Right atrium auricular region (tissue), 2 donors: ENCODE results near the gene PPP4C. TPM values are rescaled to one million over a fixed set of nuclear protein-coding genes. Genes with fewer than 3 reads are reported as not detected.

Experiments
- DNase-seq: peaks from one replicate; pipeline ENCODE4 v3.0.0-alpha.2; 2019; ENCODE audit warnings: low spot score
- H3K27ac ChIP-seq, 2 donors: fragments of 200-600 bp; sonication (generic); 1 replicate in 1 of 2; 2 replicates in 1 of 2; pipeline ENCODE4 v1.5.1; 2016 to 2019
- H3K27me3 ChIP-seq, 2 donors: fragments of 200-600 bp; sonication (generic); one replicate each; pipeline versions ENCODE4 v1.5.1 to v1.6.0; 2017 to 2019
- H3K36me3 ChIP-seq: fragments of 200-600 bp; sonication (generic); one replicate; pipeline ENCODE4 v1.5.1; 2016
- H3K4me1 ChIP-seq, 2 donors: fragments of 200-600 bp; sonication (generic); one replicate each; pipeline versions ENCODE4 v1.5.1 to v1.6.0; 2017 to 2019
- H3K4me3 ChIP-seq, 2 donors: fragments of 200-600 bp; sonication (generic); 1 replicate in 1 of 2; 2 replicates in 1 of 2; pipeline ENCODE4 v1.5.1; 2017 to 2019; ENCODE audit warnings: mild to moderate bottlenecking in 1 of 2, moderate library complexity in 1 of 2
- H3K9me3 ChIP-seq, 2 donors: fragments of 200-600 bp; sonication (generic); one replicate each; pipeline ENCODE4 v1.5.1; 2019
- CTCF ChIP-seq, 2 donors: fragments of 200-600 bp; sonication (generic); IDR thresholded peaks; one replicate each; pipeline ENCODE4 v1.5.1; 2019; ENCODE audit warnings: antibody characterized with exemption in 2 of 2
- total RNA-seq, 2 donors: library from RNA; depleted of rRNA; stranded (reverse); fragments of >200 nt; gene quantifications; one replicate each; pipeline ENCODE4 v1.1.0, GENCODE V29; 2016

PPP4C gene
- total RNA-seq, 2 donors from 2014 or later, result 23.2 to 32.7 TPM

GRCh38 chr16:30096105-30096861, 20.5 kb downstream of the PPP4C start, which contains the start of gene YPEL3:
Gene YPEL3 (minus strand): TSS chr16:30096213. CDS start chr16:30095482, 731 bp downstream.
- H3K36me3 ChIP-seq, result peaks cover 19% of the 10 kb centered on the region
- peaks cover 0 to 34% of the 10 kb centered on the region in 2 donors for H3K4me1 ChIP-seq
- DNase-seq, result peak; percentile 93
- H3K4me3 ChIP-seq, result peak within 1 kb of the TSS; percentile 68 to 89
- peak within 1 kb of the TSS; percentile 89 to 95 for H3K27ac ChIP-seq
- TF ChIP-seq CTCF (IDR thresholded peaks at IDR 0.05), result no peak
- no peaks in the 10 kb centered on the region for H3K27me3 ChIP-seq
- H3K9me3 ChIP-seq, result peaks cover 0 to 10% of the 10 kb centered on the region in 2 donors

GRCh38 chr16:30096862-30097563, 21.2 kb downstream of the PPP4C start:
- no peak for DNase-seq
- Histone ChIP-seq H3K4me1 (peaks cover 0 to 29% of the 10 kb centered on the region in 2 donors), H3K4me3 (peak overlapping the region in 1 of 2 donors; percentile 68), H3K27ac (peak overlapping the region; percentile 89 to 95), H3K9me3 (peaks cover 0 to 10% of the 10 kb centered on the region in 2 donors), H3K36me3 (peaks cover 19% of the 10 kb centered on the region), H3K27me3 (no peaks in the 10 kb centered on the region)
- no peak for TF ChIP-seq CTCF (IDR thresholded peaks at IDR 0.05)

- Histone ChIP-seq H3K9me3 (no peaks in the 10 kb centered on the region), H3K36me3 (peaks cover 16% of the 10 kb centered on the region)
Measured at GRCh38 chr16:30104090-30104489, 28.3 kb downstream of the PPP4C start.

GRCh38 chr16:30104492-30104891, 28.7 kb downstream of the PPP4C start:
- Histone ChIP-seq H3K9me3 (no peaks in the 10 kb centered on the region), H3K36me3 (peaks cover 16% of the 10 kb centered on the region), H3K27ac (no peak overlapping the region), H3K27me3 (no peaks in the 10 kb centered on the region), H3K4me1 (no peaks in the 10 kb centered on the region), H3K4me3 (no peak overlapping the region)
- TF ChIP-seq CTCF (IDR thresholded peaks at IDR 0.05), result no peak
- no peak for DNase-seq

More at GRCh38 chr16:30104090-30104489, 28.3 kb downstream of the PPP4C start:
- no peaks in the 10 kb centered on the region for H3K27me3 ChIP-seq
- H3K4me1 ChIP-seq, result no peaks in the 10 kb centered on the region
- no peak for TF ChIP-seq CTCF (IDR thresholded peaks at IDR 0.05)
- no peak overlapping the region for H3K27ac ChIP-seq
- H3K4me3 ChIP-seq, result no peak overlapping the region
- no peak for DNase-seq

- Histone ChIP-seq H3K27me3 (no peaks in the 10 kb centered on the region), H3K4me1 (no peaks in the 10 kb centered on the region), H3K36me3 (peaks cover 23% of the 10 kb centered on the region), H3K27ac (no peak overlapping the region), H3K9me3 (no peaks in the 10 kb centered on the region), H3K4me3 (no peak overlapping the region)
- no peak for DNase-seq
- TF ChIP-seq CTCF (IDR thresholded peaks at IDR 0.05), result no peak
Measured at GRCh38 chr16:30108059-30108850, 32.5 kb downstream of the PPP4C start.
